D721Med (cell line): Measurements from ENCODE around the gene ZNF75A.
A peak's percentile ranks its signal among the peaks of the same experiment; 100 is the strongest.

Experiments used
- DNase-seq: peaks from one replicate; pipeline ENCODE4 v3.0.0; 2011; ENCODE audit warnings: low spot score; ENCODE audit not compliant: insufficient read length
- FAIRE-seq: peaks from 2 replicates; lab custom pipeline; 2011; peaks lifted over from hg19 to GRCh38; lab: Jason Lieb, UNC
- CTCF ChIP-seq: IDR thresholded peaks from 2 replicates; pipeline ENCODE4 v1.5.1; 2012; ENCODE audit warnings: mild to moderate bottlenecking, control low read depth; ENCODE audit not compliant: insufficient read depth; ENCODE audit errors: missing control alignments

Gene ZNF75A

GRCh38 chr16:3355589-3355988, 50.3 kb downstream of the ZNF75A start, which contains the start of gene OR2C1:
TSS of gene OR2C1 (plus strand) at chr16:3355889. CDS start at chr16:3355941, 52 bp downstream.
- FAIRE-seq (no peak), DNase-seq (no peak)
- no peak for TF ChIP-seq CTCF

GRCh38 chr16:3356118-3356517, 50.8 kb downstream of the ZNF75A start:
- no peak for FAIRE-seq
- no peak for TF ChIP-seq CTCF
- DNase-seq: no peak

- no peak for DNase-seq
- FAIRE-seq: no peak
- no peak for TF ChIP-seq CTCF
Measured at GRCh38 chr16:3358871-3359270, 53.6 kb downstream of the ZNF75A start.

- FAIRE-seq (no peak), DNase-seq (no peak)
- no peak for TF ChIP-seq CTCF
Measured at GRCh38 chr16:3362931-3363330, 57.6 kb downstream of the ZNF75A start.

- TF ChIP-seq CTCF: peak; percentile 8
- DNase-seq (no peak), FAIRE-seq (no peak)
Measured at GRCh38 chr16:3363793-3364192, 58.5 kb downstream of the ZNF75A start.

- FAIRE-seq: no peak
- TF ChIP-seq CTCF: no peak
- DNase-seq: peak; percentile 61
Measured at GRCh38 chr16:3364774-3365427, 59.6 kb downstream of the ZNF75A start.
